PC-9 (cell line): Measurements from ENCODE around the gene ADIPOR2. TPM values are rescaled to one million over a fixed set of nuclear protein-coding genes. Genes with fewer than 3 reads are reported as not detected.
A peak's percentile ranks its signal among the peaks of the same experiment; 100 is the strongest.
"Not testable (repeated sequence)": the region's sequence is repeated elsewhere in the genome, so short reads cannot be mapped to it uniquely, and the experiment has no call there.

Experiments
- BruUV-seq: library from RNA; stranded (reverse); fragments of 400-500 nt; replicated peaks from 2 replicates; lab custom pipeline; 2021; lab: Mats Ljungman, UMichigan
- CTCF ChIA-PET: fragments of 300-600 bp; sonication (Branson Sonifier 250); formaldehyde crosslinking; loops from one replicate; lab custom pipeline; 2022; ENCODE audit warnings: antibody characterized with exemption; lab: Charles Lee
- POLR2A ChIA-PET: fragments of 300-600 bp; sonication (Branson Sonifier 250); formaldehyde crosslinking; loops from one replicate; lab custom pipeline; 2022; ENCODE audit warnings: antibody characterized with exemption; ENCODE audit not compliant: unreplicated experiment; lab: Charles Lee
- DNase-seq, 2 experiments: peaks; one replicate each; pipeline versions ENCODE4 v3.0.0 to v3.0.0-alpha.2; 2015 to 2022; ENCODE audit warnings: mixed read lengths in 1 of 2
- H2AFZ ChIP-seq: fragments of 200-600 bp; sonication (generic); 2 replicates; pipeline ENCODE4 v1.8.1; 2017; ENCODE audit warnings: antibody characterized with exemption
- H3F3A ChIP-seq: fragments of 200-600 bp; sonication (generic); 2 replicates; pipeline ENCODE4 v1.8.1; 2017; ENCODE audit warnings: antibody characterized with exemption, mild to moderate bottlenecking, low read depth; ENCODE audit not compliant: insufficient read depth
- H3K27ac ChIP-seq: fragments of 200-600 bp; sonication (generic); 2 replicates; pipeline ENCODE4 v1.6.1; 2016; ENCODE audit warnings: mixed run types
- H3K27me3 ChIP-seq: fragments of 200-600 bp; sonication (generic); 2 replicates; pipeline ENCODE4 v1.6.1; 2016; ENCODE audit warnings: low read depth, mixed run types; ENCODE audit not compliant: insufficient read depth
- H3K36me3 ChIP-seq: fragments of 200-600 bp; sonication (generic); 2 replicates; pipeline ENCODE4 v1.6.1; 2016; ENCODE audit warnings: low read depth, mixed run types
- H3K4me1 ChIP-seq: fragments of 200-600 bp; sonication (generic); replicated peaks from 2 replicates; pipeline ENCODE4 v1.6.1; 2016; ENCODE audit warnings: mixed run types; ENCODE audit not compliant: insufficient read depth
- H3K4me2 ChIP-seq: fragments of 200-600 bp; sonication (generic); 2 replicates; pipeline ENCODE4 v1.6.1; 2017; ENCODE audit warnings: mixed run types
- H3K4me3 ChIP-seq: fragments of 200-600 bp; sonication (generic); 2 replicates; pipeline ENCODE4 v1.6.1; 2016; ENCODE audit warnings: mixed run types
- H3K79me2 ChIP-seq: fragments of 200-600 bp; sonication (generic); 2 replicates; pipeline ENCODE4 v1.6.1; 2017; ENCODE audit warnings: low read depth, mixed run types
- H3K9me2 ChIP-seq: fragments of 200-600 bp; sonication (generic); 2 replicates; pipeline ENCODE4 v1.8.1; 2017; ENCODE audit warnings: mild to moderate bottlenecking; ENCODE audit not compliant: insufficient read depth
- H3K9me3 ChIP-seq: fragments of 200-600 bp; sonication (generic); 2 replicates; pipeline ENCODE4 v1.8.1; 2016; ENCODE audit warnings: low read depth; ENCODE audit not compliant: insufficient read depth
- H4K20me1 ChIP-seq: fragments of 200-600 bp; sonication (generic); 2 replicates; pipeline ENCODE4 v1.8.1; 2017; ENCODE audit not compliant: insufficient read depth
- CTCF ChIP-seq: fragments of 200-600 bp; sonication (generic); conservative IDR thresholded peaks from 2 replicates; pipeline ENCODE4 v1.6.1; 2017; ENCODE audit warnings: mixed run types, antibody characterized with exemption, mild to moderate bottlenecking, moderate library complexity
- EZH2 ChIP-seq: fragments of 200-600 bp; sonication (generic); IDR thresholded peaks from 2 replicates; pipeline ENCODE4 v1.8.0; 2017; ENCODE audit warnings: antibody characterized with exemption, low read depth
- intact Hi-C: fragments of 100-400 bp; cut with micrococcal nuclease; formaldehyde crosslinking; loops from one replicate; pipeline ENCODE4 v1.10.0; 2022; ENCODE audit not compliant: unreplicated experiment
- total RNA-seq: library from RNA; stranded (reverse); gene quantifications from 2 replicates; pipeline ENCODE4 v1.2.3, GENCODE V29; 2021

ADIPOR2 gene
- total RNA-seq, 1 experiment from 2014 or later, result 107 TPM

DNA sequence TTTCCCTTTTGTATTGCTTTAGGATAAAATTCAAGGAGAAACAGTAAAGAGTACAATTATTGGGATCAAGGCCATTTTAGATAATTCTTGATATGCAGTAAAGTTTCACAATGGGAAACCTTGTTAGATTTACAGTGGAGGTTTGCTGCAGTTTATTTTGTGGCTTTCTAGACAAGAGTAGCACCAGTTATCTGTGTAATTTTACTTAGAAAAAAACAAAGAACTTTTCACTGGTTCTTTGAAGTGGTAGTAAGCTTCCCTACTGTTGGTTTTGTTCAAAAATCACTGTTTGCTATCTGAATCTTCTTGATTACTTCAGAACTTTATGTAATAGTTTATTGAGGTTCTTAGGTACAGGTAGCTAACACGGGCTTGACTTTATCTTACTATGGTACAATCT lies 42.0 kb downstream of the ADIPOR2 start:
- Histone ChIP-seq H3K36me3 (peaks cover 14% of the 10 kb centered on the region), H3F3A (peaks cover 23% of the 10 kb centered on the region), H3K4me1 (no peaks in the 10 kb centered on the region), H3K27me3 (no peaks in the 10 kb centered on the region), H3K27ac (no peak overlapping the region), H3K9me2 (no peaks in the 10 kb centered on the region), H2AFZ (no peak overlapping the region), H3K4me3 (no peak overlapping the region), H3K9me3 (no peaks in the 10 kb centered on the region), H4K20me1 (peaks cover 45% of the 10 kb centered on the region; the same call in 1 of the 2 replicates), H3K79me2 (peaks cover 75% of the 10 kb centered on the region), H3K4me2 (no peak overlapping the region)
- BruUV-seq, result no TSS peak
- peak in 1 of 2 experiments; percentile 3 for DNase-seq
- POLR2A ChIA-PET, result no interaction called here
- CTCF ChIA-PET, result no interaction called here
- TF ChIP-seq CTCF (no peak), EZH2 (no peak)
- intact Hi-C loops, result no loop called here

DNA sequence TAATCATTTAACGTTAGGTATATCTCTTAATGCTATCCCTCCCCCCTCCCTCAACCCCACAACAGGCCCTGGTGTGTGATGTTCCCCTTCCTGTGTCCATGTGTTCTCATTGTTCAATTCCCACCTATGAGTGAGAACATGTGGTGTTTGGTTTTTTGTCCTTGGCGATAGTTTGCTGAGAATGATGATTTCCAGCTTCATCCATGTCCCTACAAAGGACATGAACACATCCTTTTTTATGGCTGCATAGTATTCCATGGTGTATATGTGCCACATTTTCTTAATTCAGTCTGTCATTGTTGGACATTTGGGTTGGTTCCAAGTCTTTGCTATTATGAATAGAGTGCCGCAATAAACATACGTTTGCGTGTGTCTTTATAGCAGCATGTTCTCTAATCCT lies 42.8 kb downstream of the ADIPOR2 start:
- H2AFZ ChIP-seq, H3K9me3 ChIP-seq, BruUV-seq, H3K4me2 ChIP-seq, H3K27me3 ChIP-seq, DNase-seq, H3K4me1 ChIP-seq, H3K9me2 ChIP-seq, POLR2A ChIA-PET, H3K4me3 ChIP-seq, CTCF ChIA-PET, intact Hi-C loops, H3K27ac ChIP-seq: not testable (repeated sequence)
- peaks cover 14% of the 10 kb centered on the region for H3K36me3 ChIP-seq
- H3K79me2 ChIP-seq, result peaks cover 75% of the 10 kb centered on the region
- H3F3A ChIP-seq, result peaks cover 27% of the 10 kb centered on the region
- peaks cover 48% of the 10 kb centered on the region for H4K20me1 ChIP-seq

DNA sequence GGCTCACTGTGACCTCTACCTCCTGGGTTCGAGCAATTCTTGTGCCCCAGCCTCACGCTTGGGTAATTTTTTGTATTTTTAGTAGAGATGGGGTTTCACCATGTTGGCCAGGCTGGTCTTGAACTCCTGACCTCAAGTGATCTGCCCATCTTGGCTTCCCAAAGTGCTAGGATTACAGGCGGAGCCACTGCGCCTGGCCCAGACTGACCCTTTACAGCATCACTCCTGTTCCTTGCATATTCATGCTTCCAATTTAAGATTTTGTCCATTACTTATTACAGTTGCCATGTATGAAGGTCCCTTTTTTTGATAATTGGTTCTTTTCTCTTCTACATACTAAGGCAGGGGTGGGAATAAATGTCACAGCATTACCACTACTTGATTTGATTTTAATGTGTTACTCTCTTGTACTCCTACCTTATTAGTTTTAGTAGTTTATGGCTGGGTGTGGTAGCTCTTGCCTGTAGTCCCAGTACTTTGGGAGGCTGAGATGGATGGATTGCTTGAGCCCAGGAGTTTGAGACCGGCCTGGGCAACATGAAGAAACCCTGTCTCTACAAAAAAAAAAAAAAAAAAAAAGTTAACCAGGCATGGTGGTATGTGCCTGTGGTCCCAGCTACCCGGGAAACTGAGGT lies 46.9 kb downstream of the ADIPOR2 start:
- Histone ChIP-seq H3K36me3 (0 out of 2 replicates have a peak, but pooled peaks cover 3% of the 10 kb centered on the region), H3K9me2 (no peaks in the 10 kb centered on the region), H2AFZ (no peak overlapping the region), H3K27me3 (no peaks in the 10 kb centered on the region), H3K4me2 (no peak overlapping the region), H3F3A (peaks cover 13% of the 10 kb centered on the region), H3K4me1 (peaks cover 14% of the 10 kb centered on the region; the same call in 1 of the 2 replicates), H3K27ac (0 out of 2 replicates have a peak overlapping the region, but pooled peaks have one; percentile 2), H3K4me3 (no peak overlapping the region), H4K20me1 (peaks cover 32% of the 10 kb centered on the region), H3K9me3 (no peaks in the 10 kb centered on the region), H3K79me2 (peaks cover 79% of the 10 kb centered on the region)
- CTCF ChIA-PET, result no interaction called here
- TF ChIP-seq EZH2, result no peak
- TF ChIP-seq CTCF, result no peak
- peak in 1 of 2 experiments; percentile 25 for DNase-seq
- no TSS peak for BruUV-seq
- POLR2A ChIA-PET, result no interaction called here
- intact Hi-C loops, result no loop called here
